Measurements from ENCODE around the gene CCSER1.

DNA sequence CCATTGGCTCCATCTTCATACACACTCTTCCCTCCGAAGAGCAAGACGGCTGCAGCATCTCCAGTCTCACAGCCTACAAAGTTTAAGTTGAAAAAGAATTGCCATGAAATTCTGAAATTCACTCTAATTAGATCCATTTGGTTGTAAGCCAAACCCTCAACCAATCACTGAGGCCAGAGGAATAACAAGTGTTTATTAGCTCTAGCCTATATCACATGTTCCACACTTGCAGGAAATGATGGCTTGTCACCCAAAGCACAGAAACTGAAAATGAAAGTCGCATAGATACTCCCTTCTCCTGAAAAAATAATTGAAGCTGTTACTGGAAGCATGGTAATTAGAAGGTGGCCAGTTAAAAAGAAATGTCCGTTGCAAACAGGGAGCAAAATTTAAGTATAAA, 1071.8 kb downstream of the CCSER1 start:
- TF ChIP-seq POLR2AphosphoS5 (IDR thresholded peaks at IDR 0.05; ENCODE audit: low read depth) (no peak), EZH2 (IDR thresholded peaks at IDR 0.05; ENCODE audit: low read depth, unreplicated experiment) (no peak), EZH2phosphoT487 (IDR thresholded peaks at IDR 0.05; ENCODE audit: unreplicated experiment) (no peak), CREB1 (CRISPR knock-in tag; IDR thresholded peaks at IDR 0.05; ENCODE audit: low read depth) (no peak)
- TF ChIP-seq, protein P1, sequence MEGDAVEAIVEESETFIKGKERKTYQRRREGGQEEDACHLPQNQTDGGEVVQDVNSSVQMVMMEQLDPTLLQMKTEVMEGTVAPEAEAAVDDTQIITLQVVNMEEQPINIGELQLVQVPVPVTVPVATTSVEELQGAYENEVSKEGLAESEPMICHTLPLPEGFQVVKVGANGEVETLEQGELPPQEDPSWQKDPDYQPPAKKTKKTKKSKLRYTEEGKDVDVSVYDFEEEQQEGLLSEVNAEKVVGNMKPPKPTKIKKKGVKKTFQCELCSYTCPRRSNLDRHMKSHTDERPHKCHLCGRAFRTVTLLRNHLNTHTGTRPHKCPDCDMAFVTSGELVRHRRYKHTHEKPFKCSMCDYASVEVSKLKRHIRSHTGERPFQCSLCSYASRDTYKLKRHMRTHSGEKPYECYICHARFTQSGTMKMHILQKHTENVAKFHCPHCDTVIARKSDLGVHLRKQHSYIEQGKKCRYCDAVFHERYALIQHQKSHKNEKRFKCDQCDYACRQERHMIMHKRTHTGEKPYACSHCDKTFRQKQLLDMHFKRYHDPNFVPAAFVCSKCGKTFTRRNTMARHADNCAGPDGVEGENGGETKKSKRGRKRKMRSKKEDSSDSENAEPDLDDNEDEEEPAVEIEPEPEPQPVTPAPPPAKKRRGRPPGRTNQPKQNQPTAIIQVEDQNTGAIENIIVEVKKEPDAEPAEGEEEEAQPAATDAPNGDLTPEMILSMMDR (conservative IDR thresholded peaks at IDR 0.05; ENCODE audit: low read depth in 2 of 2): no peak
